K562 (cell line): Measurements from ENCODE around the gene MRPL28. TPM values are rescaled to one million over a fixed set of nuclear protein-coding genes. Genes with fewer than 3 reads are reported as not detected.
A peak's percentile ranks its signal among the peaks of the same experiment; 100 is the strongest.

Source experiments
- ATF1 ChIP-seq, 2 experiments: fragments of 450-650 bp in 1 of 2; IDR thresholded peaks; 2 replicates each; pipeline ENCODE4 v1.6.1; 2016; ENCODE audit warnings: missing compliant biosample characterization in 1 of 2, missing genetic modification characterization in 1 of 2
- BCL6 ChIP-seq: fragments of 250-450 bp; sonication (Bioruptor Pico); IDR thresholded peaks from 2 replicates; pipeline ENCODE4 v1.4.0; 2020
- BCOR ChIP-seq: fragments of 450-650 bp; IDR thresholded peaks from 2 replicates; pipeline ENCODE4 v1.6.1; 2016
- BHLHE40 ChIP-seq: IDR thresholded peaks from 2 replicates; pipeline ENCODE4 v1.6.1; 2011; ENCODE audit warnings: low read length, improper control_type of control experiment
- CTCF ChIP-seq, 3 experiments: IDR thresholded peaks in 2 of 3; conservative IDR thresholded peaks in 1 of 3; 2 replicates each; pipeline ENCODE4 v1.5.1; 2011 to 2012; ENCODE audit warnings: low read length in 3 of 3, mild to moderate bottlenecking in 3 of 3, control low read depth in 2 of 3, improper control_type of control experiment in 1 of 3, inconsistent platforms in 1 of 3, low read depth in 1 of 3, mixed read lengths in 1 of 3, moderate library complexity in 1 of 3; ENCODE audit not compliant: insufficient read depth in 2 of 3
- ELF2 ChIP-seq: fragments of 250-450 bp; sonication (Bioruptor Pico); IDR thresholded peaks from 2 replicates; pipeline ENCODE4 v1.5.0; 2021; ENCODE audit warnings: mild to moderate bottlenecking
- EP400 ChIP-seq: fragments of 450-650 bp; IDR thresholded peaks from 2 replicates; pipeline ENCODE4 v1.6.1; 2017; ENCODE audit warnings: antibody characterized with exemption, mild to moderate bottlenecking, moderate library complexity
- JUN ChIP-seq, 2 experiments: sonication (generic) in 1 of 2; formaldehyde crosslinking in 1 of 2; IDR thresholded peaks; 2 replicates each; pipeline versions ENCODE4 v1.6.1 to v1.8.0; 2012 to 2022; ENCODE audit warnings: borderline replicate concordance in 2 of 2, mild to moderate bottlenecking in 2 of 2, improper control_type of control experiment in 1 of 2, low read depth in 1 of 2, low read length in 1 of 2, missing genetic modification reagents in 1 of 2
- JUND ChIP-seq, 2 experiments: IDR thresholded peaks; 2 replicates in 1 of 2; 3 replicates in 1 of 2; pipeline ENCODE4 v1.6.1; 2011; ENCODE audit warnings: borderline replicate concordance in 2 of 2, low read depth in 2 of 2, low read length in 2 of 2, improper control_type of control experiment in 1 of 2, missing biosample characterization in 1 of 2, missing genetic modification characterization in 1 of 2, missing genetic modification reagents in 1 of 2
- MTA3 ChIP-seq: fragments of 450-650 bp; formaldehyde crosslinking; IDR thresholded peaks from 2 replicates; pipeline ENCODE4 v1.6.1; 2017; ENCODE audit warnings: mild to moderate bottlenecking, borderline replicate concordance
- NCOA1 ChIP-seq: fragments of 450-650 bp; IDR thresholded peaks from 2 replicates; pipeline ENCODE4 v1.6.1; 2016; ENCODE audit warnings: low read depth
- NFYB ChIP-seq: IDR thresholded peaks from 2 replicates; pipeline ENCODE4 v1.6.1; 2011; ENCODE audit warnings: mild to moderate bottlenecking, moderate library complexity; ENCODE audit not compliant: insufficient read length; ENCODE audit errors: extremely low read depth
- POLR2AphosphoS2 ChIP-seq: IDR thresholded peaks from 2 replicates; pipeline ENCODE4 v1.6.1; 2012; ENCODE audit warnings: low read length, improper control_type of control experiment
- PTBP1 ChIP-seq: fragments of 200-400 bp; formaldehyde crosslinking; IDR thresholded peaks from 2 replicates; pipeline ENCODE4 v1.6.1; 2017; ENCODE audit warnings: low read depth, low read length
- RBM25 ChIP-seq: fragments of 200-400 bp; formaldehyde crosslinking; IDR thresholded peaks from 2 replicates; pipeline ENCODE4 v1.6.1; 2018; ENCODE audit warnings: low read length, low read depth, moderate library complexity; ENCODE audit not compliant: severe bottlenecking
- SMC3 ChIP-seq: conservative IDR thresholded peaks from 2 replicates; pipeline ENCODE4 v1.6.1; 2011; ENCODE audit warnings: low read depth, low read length, improper control_type of control experiment; ENCODE audit not compliant: insufficient read depth
- TEAD4 ChIP-seq, 2 experiments: sonication (generic) in 1 of 2; formaldehyde crosslinking in 1 of 2; IDR thresholded peaks; 2 replicates each; pipeline versions ENCODE4 v1.6.1 to v1.8.0; 2012 to 2022; ENCODE audit warnings: borderline replicate concordance in 1 of 2, inconsistent platforms in 1 of 2, low read length in 1 of 2, mild to moderate bottlenecking in 1 of 2, missing genetic modification reagents in 1 of 2
- TFAP4 ChIP-seq: sonication (generic); formaldehyde crosslinking; IDR thresholded peaks from 2 replicates; pipeline ENCODE4 v1.8.0; 2022; ENCODE audit warnings: missing genetic modification reagents, mild to moderate bottlenecking, moderate library complexity, borderline replicate concordance
- ZFP36 ChIP-seq: fragments of 150-350 bp; IDR thresholded peaks from 2 replicates; pipeline ENCODE4 v1.6.1; 2018; ENCODE audit warnings: low read length, low read depth; ENCODE audit not compliant: partially characterized antibody
- ZFPM2 ChIP-seq: fragments of 250-450 bp; sonication (Bioruptor Pico); IDR thresholded peaks from 2 replicates; pipeline ENCODE4 v1.5.1; 2022; ENCODE audit warnings: mild to moderate bottlenecking
- ZNF24 ChIP-seq: fragments of 450-650 bp; IDR thresholded peaks from 2 replicates; pipeline ENCODE4 v1.6.1; 2016
- ZNF280A ChIP-seq: fragments of 450-650 bp; IDR thresholded peaks from 2 replicates; pipeline ENCODE4 v1.6.1; 2018; ENCODE audit warnings: mild to moderate bottlenecking, low read depth; ENCODE audit not compliant: partially characterized antibody
- polyA plus RNA-seq, 8 experiments: library from polyadenylated mRNA; depleted of rRNA in 4 of 8; stranded (reverse) in 5 of 8; unstranded in 3 of 8; fragments of >200 nt; fragmentation: Nextera tagmentation in 2 of 8; fragmentation: Illumina TruSeq in 1 of 8; extraction: Ambion mirVana in 2 of 8; extraction: Trizol in 1 of 8; gene quantifications; 2 replicates each; pipeline versions ENCODE4 v1.2.1 to v1.2.3, GENCODE V29; 2011 to 2014; ENCODE audit warnings: inconsistent platforms in 1 of 8, missing spikeins in 1 of 8
- total RNA-seq, 7 experiments: library from RNA; depleted of rRNA in 6 of 7; stranded (reverse); fragments of >200 nt in 6 of 7; fragmentation: Illumina TruSeq in 2 of 7; extraction: Trizol in 2 of 7; gene quantifications; 2 replicates each; pipeline versions ENCODE4 v1.2.1 to v1.2.3, GENCODE V29; 2011 to 2021; ENCODE audit warnings: low replicate concordance in 1 of 7
- TF ChIP-seq, protein P1 (sequence below): sonication (generic); formaldehyde crosslinking; IDR thresholded peaks from 2 replicates; pipeline ENCODE4 v1.9.0; 2022; ENCODE audit warnings: mild to moderate bottlenecking, missing genetic modification reagents

Gene MRPL28
- total and polyA plus RNA-seq, 9 of the 15 experiments (the other 6 are each of a cell fraction or from before 2014, with no cell fraction given): 2.5 to 323 (median 175) TPM

- TF ChIP-seq PTBP1 (peak; percentile 69; the same call in 1 of the 2 replicates), ZNF24 (peak; percentile 46; the same call in 1 of the 2 replicates), SMC3 (peak; percentile 74), ZFP36 (peak; percentile 22), TFAP4 (CRISPR knock-in tag) (peak; percentile 64), BCOR (peak; percentile 95), CTCF (IDR thresholded peaks at IDR 0.05 in 2 of 3, conservative IDR thresholded peaks at IDR 0.05 in 1 of 3; ENCODE audit: insufficient read depth in 2 of 3, low read depth in 1 of 3, low read length in 3 of 3) (peak; percentile 90 to 97 (median 90)), POLR2AphosphoS2 (no peak), RBM25 (peak; percentile 89), ATF1 (CRISPR knock-in tag; IDR thresholded peaks at IDR 0.05) (0 out of 2 replicates have a peak, but pooled peaks have one; percentile 14), ATF1 (tag; IDR thresholded peaks at IDR 0.05) (peak; percentile 44), MTA3 (0 out of 2 replicates have a peak, but pooled peaks have one; percentile 64), TEAD4 (IDR thresholded peaks at IDR 0.05; ENCODE audit: low read length) (peak; percentile 14; the same call in 1 of the 2 replicates), TEAD4 (CRISPR knock-in tag; IDR thresholded peaks at IDR 0.05; ENCODE audit: borderline replicate concordance) (no peak), ELF2 (CRISPR knock-in tag) (no peak), ZFPM2 (CRISPR knock-in tag) (no peak), NFYB (no peak), JUND (IDR thresholded peaks at IDR 0.05; ENCODE audit: borderline replicate concordance, low read depth, low read length) (peak; percentile 34; the same call in 1 of the 2 replicates), JUND (tag; IDR thresholded peaks at IDR 0.05; ENCODE audit: borderline replicate concordance, low read depth, low read length) (no peak), EP400 (peak; percentile 42), ZNF280A (peak; percentile 78), NCOA1 (no peak), BHLHE40 (peak; percentile 17; the same call in 1 of the 2 replicates), JUN (IDR thresholded peaks at IDR 0.05; ENCODE audit: borderline replicate concordance, low read depth, low read length) (no peak; the same call in 1 of the 2 replicates), JUN (CRISPR knock-in tag; IDR thresholded peaks at IDR 0.05; ENCODE audit: borderline replicate concordance) (peak; percentile 62; the same call in 1 of the 2 replicates), BCL6 (CRISPR knock-in tag) (no peak)
- TF ChIP-seq, protein P1, sequence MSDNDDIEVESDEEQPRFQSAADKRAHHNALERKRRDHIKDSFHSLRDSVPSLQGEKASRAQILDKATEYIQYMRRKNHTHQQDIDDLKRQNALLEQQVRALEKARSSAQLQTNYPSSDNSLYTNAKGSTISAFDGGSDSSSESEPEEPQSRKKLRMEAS (CRISPR knock-in tag): no peak
These were observed 21.6 kb upstream of the MRPL28 start (continued) for GRCh38 chr16:391885-392335.
